Measurements from ENCODE around the gene WBP1L.
"Not testable (repeated sequence)": the region's sequence is repeated elsewhere in the genome, so short reads cannot be mapped to it uniquely, and the experiment has no call there.

WBP1L gene

GRCh38 chr10:102758933-102759262 is 15.2 kb downstream of the WBP1L start:
- DNase-seq (ENCODE audit: low read depth), result not testable (repeated sequence)

GRCh38 chr10:102759497-102760210 is 15.9 kb downstream of the WBP1L start:
- DNase-seq (ENCODE audit: low read depth), result no peak

- no peak for DNase-seq (ENCODE audit: low read depth)
Observed at GRCh38 chr10:102761981-102762380, 18.2 kb downstream of the WBP1L start.

GRCh38 chr10:102762401-102763015 is 18.8 kb downstream of the WBP1L start:
- no peak for DNase-seq (ENCODE audit: low read depth)

GRCh38 chr10:102763037-102763607 is 19.4 kb downstream of the WBP1L start:
- no peak for DNase-seq (ENCODE audit: low read depth)

GRCh38 chr10:102764470-102765161 is 20.9 kb downstream of the WBP1L start:
- no peak for DNase-seq (ENCODE audit: low read depth)

GRCh38 chr10:102765336-102765735 is 21.6 kb downstream of the WBP1L start:
- no peak for DNase-seq (ENCODE audit: low read depth)

- DNase-seq (ENCODE audit: low read depth), result no peak
Observed at GRCh38 chr10:102767428-102768160, 23.8 kb downstream of the WBP1L start.

GRCh38 chr10:102769375-102770107 is 25.8 kb downstream of the WBP1L start:
- DNase-seq (ENCODE audit: low read depth), result no peak

GRCh38 chr10:102770108-102770482 is 26.3 kb downstream of the WBP1L start:
- DNase-seq (ENCODE audit: low read depth), result no peak

GRCh38 chr10:102770792-102771191 is 27.0 kb downstream of the WBP1L start:
- no peak for DNase-seq (ENCODE audit: low read depth)

- no peak for DNase-seq (ENCODE audit: low read depth)
Observed at GRCh38 chr10:102773320-102773719, 29.6 kb downstream of the WBP1L start.

GRCh38 chr10:102773986-102774385 is 30.2 kb downstream of the WBP1L start:
- no peak for DNase-seq (ENCODE audit: low read depth)

- no peak for DNase-seq (ENCODE audit: low read depth)
Observed at GRCh38 chr10:102775201-102775934, 31.6 kb downstream of the WBP1L start.

- DNase-seq (ENCODE audit: low read depth), result no peak
Observed at GRCh38 chr10:102775935-102776669, 32.4 kb downstream of the WBP1L start.

GRCh38 chr10:102776779-102777456 is 33.2 kb downstream of the WBP1L start:
- DNase-seq (ENCODE audit: low read depth), result no peak

- no peak for DNase-seq (ENCODE audit: low read depth)
Observed at GRCh38 chr10:102777711-102778453, 34.1 kb downstream of the WBP1L start.

- no peak for DNase-seq (ENCODE audit: low read depth)
Observed at GRCh38 chr10:102778781-102779180, 35.0 kb downstream of the WBP1L start.

Data from activated gamma-delta T cell treated with anti-CD3 and anti-CD28 coated beads, Interleukin-2, amount 50 U/mL, for 16 hours (primary cell).